ENCODE data around the gene GATA2. TPM values are rescaled to one million over a fixed set of nuclear protein-coding genes. Genes with fewer than 3 reads are reported as not detected.

The GATA2 gene
- total and polyA plus RNA-seq, 2 experiments from 2014 or later: 0.52 to 0.83 TPM

DNA sequence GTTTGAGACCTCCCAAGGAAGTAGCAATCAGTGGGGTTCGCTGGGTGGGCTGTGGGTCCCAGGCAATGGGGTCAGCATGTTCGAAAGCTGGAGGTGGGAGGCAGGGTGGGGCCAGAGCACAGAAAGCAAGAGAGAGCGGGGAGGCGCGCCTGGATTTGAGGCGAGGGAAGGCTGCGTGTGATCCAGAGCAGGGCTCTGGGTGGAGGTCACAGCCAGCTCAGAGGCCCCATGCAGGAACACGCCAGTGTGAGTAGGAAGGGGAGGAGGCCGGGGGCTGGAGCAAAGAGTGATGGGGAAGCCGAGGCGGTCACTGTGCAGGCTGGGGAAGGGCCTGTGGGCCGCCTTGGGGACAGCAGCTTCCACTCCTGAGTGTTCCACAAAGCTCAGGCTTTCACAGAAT is 35.1 kb downstream of the GATA2 start (continued):
- TF ChIP-seq ZNF462 (CRISPR knock-in tag; IDR thresholded peaks at IDR 0.05) (no peak), ZNF114 (CRISPR knock-in tag; IDR thresholded peaks at IDR 0.05) (no peak), EZH2 (IDR thresholded peaks at IDR 0.05; ENCODE audit: low read depth, unreplicated experiment) (no peak), ZNF331 (CRISPR knock-in tag; IDR thresholded peaks at IDR 0.05; ENCODE audit: low read depth) (no peak), NANOG (IDR thresholded peaks at IDR 0.05; ENCODE audit: borderline replicate concordance) (no peak), JUNB (IDR thresholded peaks at IDR 0.05; ENCODE audit: unreplicated experiment) (no peak), CREB1 (CRISPR knock-in tag; IDR thresholded peaks at IDR 0.05; ENCODE audit: low read depth) (no peak)
- TF ChIP-seq, protein P1, sequence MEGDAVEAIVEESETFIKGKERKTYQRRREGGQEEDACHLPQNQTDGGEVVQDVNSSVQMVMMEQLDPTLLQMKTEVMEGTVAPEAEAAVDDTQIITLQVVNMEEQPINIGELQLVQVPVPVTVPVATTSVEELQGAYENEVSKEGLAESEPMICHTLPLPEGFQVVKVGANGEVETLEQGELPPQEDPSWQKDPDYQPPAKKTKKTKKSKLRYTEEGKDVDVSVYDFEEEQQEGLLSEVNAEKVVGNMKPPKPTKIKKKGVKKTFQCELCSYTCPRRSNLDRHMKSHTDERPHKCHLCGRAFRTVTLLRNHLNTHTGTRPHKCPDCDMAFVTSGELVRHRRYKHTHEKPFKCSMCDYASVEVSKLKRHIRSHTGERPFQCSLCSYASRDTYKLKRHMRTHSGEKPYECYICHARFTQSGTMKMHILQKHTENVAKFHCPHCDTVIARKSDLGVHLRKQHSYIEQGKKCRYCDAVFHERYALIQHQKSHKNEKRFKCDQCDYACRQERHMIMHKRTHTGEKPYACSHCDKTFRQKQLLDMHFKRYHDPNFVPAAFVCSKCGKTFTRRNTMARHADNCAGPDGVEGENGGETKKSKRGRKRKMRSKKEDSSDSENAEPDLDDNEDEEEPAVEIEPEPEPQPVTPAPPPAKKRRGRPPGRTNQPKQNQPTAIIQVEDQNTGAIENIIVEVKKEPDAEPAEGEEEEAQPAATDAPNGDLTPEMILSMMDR (conservative IDR thresholded peaks at IDR 0.05; ENCODE audit: low read depth in 2 of 2): no peak
- TF ChIP-seq, protein P2, sequence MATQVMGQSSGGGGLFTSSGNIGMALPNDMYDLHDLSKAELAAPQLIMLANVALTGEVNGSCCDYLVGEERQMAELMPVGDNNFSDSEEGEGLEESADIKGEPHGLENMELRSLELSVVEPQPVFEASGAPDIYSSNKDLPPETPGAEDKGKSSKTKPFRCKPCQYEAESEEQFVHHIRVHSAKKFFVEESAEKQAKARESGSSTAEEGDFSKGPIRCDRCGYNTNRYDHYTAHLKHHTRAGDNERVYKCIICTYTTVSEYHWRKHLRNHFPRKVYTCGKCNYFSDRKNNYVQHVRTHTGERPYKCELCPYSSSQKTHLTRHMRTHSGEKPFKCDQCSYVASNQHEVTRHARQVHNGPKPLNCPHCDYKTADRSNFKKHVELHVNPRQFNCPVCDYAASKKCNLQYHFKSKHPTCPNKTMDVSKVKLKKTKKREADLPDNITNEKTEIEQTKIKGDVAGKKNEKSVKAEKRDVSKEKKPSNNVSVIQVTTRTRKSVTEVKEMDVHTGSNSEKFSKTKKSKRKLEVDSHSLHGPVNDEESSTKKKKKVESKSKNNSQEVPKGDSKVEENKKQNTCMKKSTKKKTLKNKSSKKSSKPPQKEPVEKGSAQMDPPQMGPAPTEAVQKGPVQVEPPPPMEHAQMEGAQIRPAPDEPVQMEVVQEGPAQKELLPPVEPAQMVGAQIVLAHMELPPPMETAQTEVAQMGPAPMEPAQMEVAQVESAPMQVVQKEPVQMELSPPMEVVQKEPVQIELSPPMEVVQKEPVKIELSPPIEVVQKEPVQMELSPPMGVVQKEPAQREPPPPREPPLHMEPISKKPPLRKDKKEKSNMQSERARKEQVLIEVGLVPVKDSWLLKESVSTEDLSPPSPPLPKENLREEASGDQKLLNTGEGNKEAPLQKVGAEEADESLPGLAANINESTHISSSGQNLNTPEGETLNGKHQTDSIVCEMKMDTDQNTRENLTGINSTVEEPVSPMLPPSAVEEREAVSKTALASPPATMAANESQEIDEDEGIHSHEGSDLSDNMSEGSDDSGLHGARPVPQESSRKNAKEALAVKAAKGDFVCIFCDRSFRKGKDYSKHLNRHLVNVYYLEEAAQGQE (IDR thresholded peaks at IDR 0.05; ENCODE audit: unreplicated experiment): no peak

Measured in GM23338 (cell line).